GM18519 (cell line): ENCODE data around the gene DHRSX.
"Not testable (repeated sequence)": the region's sequence is repeated elsewhere in the genome, so short reads cannot be mapped to it uniquely, and the experiment has no call there.

ENCODE experiments used
- ATAC-seq: cut with Tn5 transposase; IDR thresholded peaks from one replicate; pipeline ENCODE4 v1.9.1; 2021; ENCODE audit warnings: mild to moderate bottlenecking, moderate library complexity; ENCODE audit not compliant: unreplicated experiment, low FRiP score

Gene DHRSX

GRCh38 chrX:2240761-2241160, 260.0 kb downstream of the DHRSX start:
- not testable (repeated sequence) for ATAC-seq

- no peak for ATAC-seq
These were observed 262.8 kb downstream of the DHRSX start for GRCh38 chrX:2237976-2238375.

DNA sequence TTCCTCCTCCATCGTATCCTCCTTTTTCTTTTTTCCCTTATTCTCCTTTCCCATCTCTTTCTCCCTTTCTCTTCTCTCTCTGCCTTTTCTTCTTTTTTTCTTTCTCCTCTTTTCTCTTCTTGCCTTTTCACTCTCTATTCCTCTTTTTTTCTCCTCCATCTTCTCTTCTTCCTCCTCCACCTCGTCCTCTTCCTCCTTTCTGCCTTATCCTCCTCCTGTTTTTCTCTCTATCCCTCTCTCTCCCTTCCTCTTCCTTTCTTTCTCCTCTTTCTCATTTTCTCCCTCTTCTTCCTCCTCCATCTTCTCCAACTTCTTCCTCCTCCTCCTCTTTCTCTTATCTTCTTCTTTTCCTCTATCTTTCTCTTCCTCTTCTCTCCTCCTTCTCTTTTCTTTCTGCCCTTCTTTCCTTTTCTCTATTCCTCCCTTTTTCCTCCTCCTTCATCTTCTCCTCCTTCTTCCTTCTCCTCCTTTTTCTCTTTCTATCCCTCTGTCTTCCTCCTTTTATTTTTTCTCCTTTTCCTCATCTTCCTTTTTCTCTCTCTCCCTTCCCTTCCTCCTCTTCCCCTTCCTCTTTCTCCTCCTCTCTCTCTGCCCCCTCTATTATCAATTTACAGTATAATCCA, 269.1 kb downstream of the DHRSX start:
- no peak for ATAC-seq

- ATAC-seq = no peak
These were observed 270.3 kb downstream of the DHRSX start for GRCh38 chrX:2230457-2230856.

DNA sequence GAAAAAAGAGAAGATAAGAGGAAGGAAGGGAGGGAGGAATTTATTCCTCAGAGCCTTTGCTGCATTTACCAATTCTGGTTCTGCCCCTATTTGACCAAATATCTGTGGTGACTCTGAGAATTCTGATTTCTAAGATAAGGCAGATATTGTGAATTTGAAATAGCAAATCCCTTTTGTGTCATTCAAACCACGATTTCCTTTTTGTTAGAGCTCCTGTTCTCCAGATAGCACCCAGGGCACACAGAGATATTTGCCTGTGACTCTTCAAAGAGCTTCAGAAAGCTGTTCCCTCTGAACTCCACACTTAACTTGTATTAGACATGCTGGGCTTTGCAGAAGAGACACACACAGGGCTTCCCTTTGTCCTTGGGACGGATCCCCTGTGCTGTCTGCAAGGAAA, 272.2 kb downstream of the DHRSX start:
- ATAC-seq = no peak

DNA sequence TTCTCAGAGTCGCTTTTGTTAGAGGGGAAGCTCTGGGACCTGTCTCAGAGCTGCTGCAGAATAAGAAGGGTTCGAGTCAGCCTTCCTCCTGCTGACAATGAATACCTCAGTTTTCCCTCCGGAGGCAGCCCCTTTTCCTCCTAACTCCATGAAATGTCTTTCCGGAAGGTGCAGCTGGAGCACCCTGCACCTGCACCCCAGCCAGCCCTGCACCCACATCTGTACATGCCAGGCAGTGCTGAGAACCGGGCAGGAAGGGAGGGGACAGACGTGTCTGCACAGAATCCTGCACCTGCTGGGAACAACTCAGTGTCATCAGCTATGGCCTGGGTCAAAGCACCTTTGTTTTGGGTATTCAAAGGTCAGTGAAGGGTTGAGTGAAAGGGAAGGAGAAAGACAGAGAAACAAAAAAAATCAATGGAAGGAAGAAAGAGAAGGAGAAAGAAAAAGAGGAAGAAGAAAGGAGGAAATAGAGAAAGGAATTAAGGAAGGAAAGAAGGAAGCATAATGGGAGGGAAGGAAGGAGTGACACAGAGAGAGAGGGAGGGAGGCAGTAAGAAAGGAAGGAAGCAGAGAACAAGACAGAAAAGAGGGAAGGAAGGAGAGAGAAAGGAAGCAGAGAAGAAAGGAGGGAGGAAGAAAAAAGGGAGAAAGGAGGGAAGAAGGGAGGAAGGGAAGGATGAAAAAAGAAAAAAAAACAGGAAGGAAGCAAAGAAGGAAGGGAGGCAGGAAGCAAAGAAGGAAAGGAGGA, 273.7 kb downstream of the DHRSX start:
- no peak for ATAC-seq

- ATAC-seq = no peak
These were observed 274.6 kb downstream of the DHRSX start for GRCh38 chrX:2226182-2226581.

GRCh38 chrX:2224597-2225235, 276.1 kb downstream of the DHRSX start:
- ATAC-seq = no peak

- ATAC-seq = no peak
These were observed 276.6 kb downstream of the DHRSX start for GRCh38 chrX:2224161-2224560.

- ATAC-seq = no peak
These were observed 279.8 kb downstream of the DHRSX start for GRCh38 chrX:2220829-2221567.

GRCh38 chrX:2220296-2220695, 280.5 kb downstream of the DHRSX start:
- ATAC-seq = no peak

DNA sequence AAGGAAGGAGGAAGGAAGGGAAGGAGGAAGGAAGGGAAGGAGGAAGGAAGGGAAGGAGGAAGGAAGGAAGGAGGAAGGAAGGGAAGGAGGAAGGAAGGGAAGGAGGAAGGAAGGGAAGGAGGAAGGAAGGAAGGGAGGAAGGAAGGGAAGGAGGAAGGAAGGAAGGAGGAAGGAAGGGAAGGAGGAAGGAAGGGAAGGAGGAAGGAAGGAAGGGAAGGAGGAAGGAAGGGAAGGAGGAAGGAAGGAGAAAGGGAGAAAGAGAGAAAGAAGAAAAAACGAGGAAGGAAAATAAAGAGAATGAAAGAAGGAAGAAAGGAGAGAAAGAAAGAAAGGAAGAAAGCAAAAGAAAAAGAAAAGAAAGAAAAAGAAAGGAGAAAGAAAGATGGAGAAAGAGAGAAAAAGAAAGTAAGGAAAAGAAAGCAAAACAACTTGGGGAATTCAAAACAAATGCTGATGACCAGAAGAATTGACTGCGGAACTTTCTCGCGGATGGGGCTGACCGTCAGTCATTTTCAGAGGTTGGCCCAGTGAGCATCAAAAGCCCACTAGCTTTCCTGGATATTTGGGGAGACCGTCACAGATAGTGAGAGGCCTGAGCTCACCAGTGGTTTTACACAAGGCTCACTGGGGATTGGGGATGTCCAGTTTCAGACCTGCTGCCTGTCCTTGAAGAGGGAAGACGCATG, 286.5 kb downstream of the DHRSX start:
- ATAC-seq = not testable (repeated sequence)

- ATAC-seq = not testable (repeated sequence)
These were observed 289.1 kb downstream of the DHRSX start for GRCh38 chrX:2211667-2212066.

- no peak for ATAC-seq
These were observed 307.5 kb downstream of the DHRSX start for GRCh38 chrX:2193273-2193592.

GRCh38 chrX:2192584-2193272, 308.0 kb downstream of the DHRSX start:
- no peak for ATAC-seq

GRCh38 chrX:2188840-2189239, 311.9 kb downstream of the DHRSX start:
- no peak for ATAC-seq

DNA sequence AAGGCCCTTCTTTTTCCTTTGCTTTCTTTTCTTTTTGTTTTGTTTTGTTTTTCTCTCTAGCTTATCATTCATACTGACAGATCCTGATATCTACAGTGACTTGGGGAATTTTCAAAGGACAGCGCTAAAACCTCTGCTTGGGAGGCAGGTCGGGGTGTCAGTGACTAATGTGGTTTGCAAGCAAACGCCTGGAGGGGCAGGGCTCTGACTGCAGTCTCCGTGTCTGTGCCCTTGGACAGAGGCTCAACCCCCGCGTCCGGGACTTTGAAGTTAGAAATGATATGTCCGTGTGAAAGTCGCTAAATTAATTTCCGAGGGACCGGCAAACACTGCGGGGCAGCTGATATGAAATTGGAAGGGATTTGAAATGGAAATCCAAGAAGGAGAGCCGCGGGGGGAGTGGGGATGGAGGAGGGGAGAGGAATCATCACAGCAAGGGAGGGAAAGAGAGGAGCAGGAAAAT, 312.4 kb downstream of the DHRSX start:
- ATAC-seq = no peak

- ATAC-seq = no peak
These were observed 313.2 kb downstream of the DHRSX start for GRCh38 chrX:2187352-2188115.

DNA sequence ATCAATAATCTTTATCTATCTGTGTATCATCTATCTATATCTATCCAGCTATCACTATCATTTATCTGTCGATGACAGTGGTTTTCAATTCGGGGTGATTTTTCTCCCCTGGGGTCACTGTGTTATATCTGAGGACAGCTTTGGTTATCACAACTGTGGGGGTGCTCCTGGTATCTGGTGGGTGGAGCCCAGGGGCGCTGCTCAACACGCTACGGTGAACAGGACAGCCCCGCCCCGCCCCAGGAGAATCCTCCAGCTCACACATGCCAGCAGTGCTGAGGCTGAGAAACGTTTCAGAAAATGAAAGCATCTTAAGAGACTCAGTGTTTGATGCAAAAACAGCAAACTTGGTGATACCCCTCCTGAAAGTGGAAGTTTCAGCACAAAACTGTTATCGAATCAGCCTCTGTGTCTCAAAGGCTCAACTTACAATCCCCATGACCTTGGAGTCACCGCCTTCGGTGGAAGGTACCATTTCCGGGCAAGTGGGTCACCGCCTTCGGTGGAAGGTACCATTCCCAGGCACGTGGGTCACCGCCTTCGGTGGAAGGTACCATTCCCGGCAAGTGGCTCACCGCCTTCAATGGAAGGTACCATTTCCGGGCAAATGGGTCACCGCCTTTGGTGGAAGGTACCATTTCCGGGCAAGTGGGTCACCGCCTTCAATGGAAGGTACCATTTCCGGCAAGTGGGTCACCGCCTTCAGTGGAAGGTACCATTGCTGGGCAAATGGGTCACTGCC, 315.3 kb downstream of the DHRSX start:
- ATAC-seq = no peak
